Suprapubic skin (tissue), 4 donors: ENCODE data around the gene SLC49A3. TPM values are rescaled to one million over a fixed set of nuclear protein-coding genes. Genes with fewer than 3 reads are reported as not detected.
"Not testable (repeated sequence)": the region's sequence is repeated elsewhere in the genome, so short reads cannot be mapped to it uniquely, and the experiment has no call there.

Source experiments
- DNase-seq, 2 donors: peaks; one replicate each; pipeline ENCODE4 v3.0.0-alpha.2; 2019; ENCODE audit warnings: low spot score in 2 of 2
- H3K27ac ChIP-seq: fragments of 200-600 bp; sonication (generic); one replicate; pipeline ENCODE4 v1.5.1; 2019
- H3K27me3 ChIP-seq: fragments of 200-600 bp; sonication (generic); one replicate; pipeline ENCODE4 v1.5.1; 2019
- H3K36me3 ChIP-seq: fragments of 200-600 bp; sonication (generic); one replicate; pipeline ENCODE4 v1.5.1; 2019
- H3K4me1 ChIP-seq: fragments of 200-600 bp; sonication (generic); one replicate; pipeline ENCODE4 v1.5.1; 2019
- H3K4me3 ChIP-seq: fragments of 200-600 bp; sonication (generic); one replicate; pipeline ENCODE4 v1.5.1; 2019; ENCODE audit warnings: mild to moderate bottlenecking
- H3K9me3 ChIP-seq: fragments of 200-600 bp; sonication (generic); one replicate; pipeline ENCODE4 v1.5.1; 2019
- EP300 ChIP-seq: sonication (generic); formaldehyde crosslinking; IDR thresholded peaks from one replicate; pipeline ENCODE4 v1.6.1; 2017; ENCODE audit warnings: antibody characterized with exemption
- POLR2A ChIP-seq, 2 donors: fragments of 450-650 bp; IDR thresholded peaks; one replicate each; pipeline ENCODE4 v1.6.1; 2017; ENCODE audit warnings: antibody characterized with exemption in 2 of 2, mild to moderate bottlenecking in 2 of 2, moderate library complexity in 2 of 2
- POLR2AphosphoS5 ChIP-seq, 3 donors: sonication (generic); formaldehyde crosslinking; IDR thresholded peaks; one replicate each; pipeline ENCODE4 v1.6.1; 2017; ENCODE audit warnings: antibody characterized with exemption in 3 of 3
- WGBS: methylation state at CpG from one replicate; pipeline ENCODE4 v1.1.5; 2018; 5-methylcytosine and 5-hydroxymethylcytosine counted together
- total RNA-seq, 4 donors: library from RNA; depleted of rRNA; stranded (reverse); fragments of >200 nt; gene quantifications; one replicate each; pipeline ENCODE4 v1.1.0, GENCODE V29; 2016
- TF ChIP-seq, protein P1 (sequence below), 2 donors: fragments of 200-600 bp in 1 of 2; fragments of 450-650 bp in 1 of 2; sonication (generic) in 1 of 2; IDR thresholded peaks; one replicate each; pipeline ENCODE4 v1.5.1; 2016 to 2019; ENCODE audit warnings: antibody characterized with exemption in 2 of 2, mild to moderate bottlenecking in 1 of 2, moderate library complexity in 1 of 2

SLC49A3 gene
- total RNA-seq, 4 donors from 2014 or later, result 8.9 to 21.1 (median 17.4) TPM

DNA sequence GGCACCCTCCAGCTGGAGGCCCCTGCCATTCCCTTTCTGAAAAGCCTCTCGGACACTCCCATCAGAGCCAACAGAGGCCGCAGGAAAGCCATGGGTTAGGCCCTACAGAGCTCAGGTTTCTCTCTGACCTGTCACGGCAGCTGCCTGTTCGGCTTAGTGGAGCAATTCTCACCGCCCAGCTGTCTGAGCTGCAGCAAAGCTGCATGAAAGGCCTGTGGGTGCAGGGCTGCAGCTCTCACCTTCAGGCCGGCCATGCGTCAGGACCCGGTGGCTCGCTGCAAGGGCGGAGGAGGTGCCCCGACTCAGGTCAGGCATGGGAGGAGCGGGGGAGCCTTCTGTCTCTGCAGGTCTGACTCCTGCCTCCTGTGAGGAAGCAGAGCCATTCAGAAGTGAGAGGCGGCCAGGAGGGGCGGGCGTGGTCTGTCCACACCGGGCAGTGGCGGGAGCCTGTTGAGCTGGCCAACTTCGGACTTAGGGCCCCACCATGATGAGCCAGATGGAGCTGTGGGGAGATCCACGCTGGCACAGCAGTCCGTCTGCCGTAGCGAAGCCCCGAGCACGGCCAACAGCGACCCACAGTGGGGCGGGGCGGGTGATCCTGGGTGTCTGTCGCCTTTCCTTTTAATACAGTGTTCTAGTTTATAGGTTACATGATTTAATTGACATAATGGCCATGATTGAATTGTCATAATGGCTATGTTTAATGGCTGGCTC lies 40.2 kb downstream of the SLC49A3 start:
- Histone ChIP-seq H3K4me1 (peaks cover 9% of the 10 kb centered on the region), H3K9me3 (no peaks in the 10 kb centered on the region), H3K27ac (no peak overlapping the region), H3K4me3 (no peak overlapping the region), H3K36me3 (no peaks in the 10 kb centered on the region), H3K27me3 (peaks cover 56% of the 10 kb centered on the region)
- DNase-seq, result no peak
- TF ChIP-seq POLR2A (IDR thresholded peaks at IDR 0.05) (no peak), EP300 (no peak), POLR2AphosphoS5 (IDR thresholded peaks at IDR 0.05) (no peak)
- TF ChIP-seq, protein P1, sequence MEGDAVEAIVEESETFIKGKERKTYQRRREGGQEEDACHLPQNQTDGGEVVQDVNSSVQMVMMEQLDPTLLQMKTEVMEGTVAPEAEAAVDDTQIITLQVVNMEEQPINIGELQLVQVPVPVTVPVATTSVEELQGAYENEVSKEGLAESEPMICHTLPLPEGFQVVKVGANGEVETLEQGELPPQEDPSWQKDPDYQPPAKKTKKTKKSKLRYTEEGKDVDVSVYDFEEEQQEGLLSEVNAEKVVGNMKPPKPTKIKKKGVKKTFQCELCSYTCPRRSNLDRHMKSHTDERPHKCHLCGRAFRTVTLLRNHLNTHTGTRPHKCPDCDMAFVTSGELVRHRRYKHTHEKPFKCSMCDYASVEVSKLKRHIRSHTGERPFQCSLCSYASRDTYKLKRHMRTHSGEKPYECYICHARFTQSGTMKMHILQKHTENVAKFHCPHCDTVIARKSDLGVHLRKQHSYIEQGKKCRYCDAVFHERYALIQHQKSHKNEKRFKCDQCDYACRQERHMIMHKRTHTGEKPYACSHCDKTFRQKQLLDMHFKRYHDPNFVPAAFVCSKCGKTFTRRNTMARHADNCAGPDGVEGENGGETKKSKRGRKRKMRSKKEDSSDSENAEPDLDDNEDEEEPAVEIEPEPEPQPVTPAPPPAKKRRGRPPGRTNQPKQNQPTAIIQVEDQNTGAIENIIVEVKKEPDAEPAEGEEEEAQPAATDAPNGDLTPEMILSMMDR (IDR thresholded peaks at IDR 0.05), result no peak
- WGBS, result 67% methylated on average over 8 of the region's 28 CpGs

DNA sequence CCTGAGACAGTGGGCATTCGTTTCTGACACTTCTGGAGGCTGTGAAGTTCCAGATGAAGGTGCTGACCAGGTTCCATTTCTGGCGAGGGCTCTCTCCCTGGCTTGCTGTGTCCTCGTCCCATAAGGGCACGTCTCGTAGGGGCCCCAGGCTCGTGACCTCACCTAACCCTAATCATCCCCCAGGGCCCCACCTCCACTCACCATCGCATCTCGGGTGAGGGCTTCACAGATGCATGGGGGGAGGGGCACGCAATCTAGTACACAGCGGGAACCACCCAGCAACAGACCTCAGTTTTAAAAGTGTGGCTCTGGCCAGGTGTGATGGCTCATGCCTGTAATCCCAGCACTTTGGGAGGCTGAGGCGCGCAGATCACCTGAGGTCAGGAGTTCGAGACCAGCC lies 41.5 kb downstream of the SLC49A3 start:
- Histone ChIP-seq H3K27ac (no peak overlapping the region), H3K4me1 (peaks cover 9% of the 10 kb centered on the region), H3K36me3 (no peaks in the 10 kb centered on the region), H3K9me3 (no peaks in the 10 kb centered on the region), H3K27me3 (peaks cover 52% of the 10 kb centered on the region), H3K4me3 (no peak overlapping the region)
- DNase-seq, result no peak
- TF ChIP-seq POLR2A (IDR thresholded peaks at IDR 0.05), result no peak
- TF ChIP-seq EP300, result no peak
- TF ChIP-seq, protein P1 (IDR thresholded peaks at IDR 0.05), result no peak
- no peak for TF ChIP-seq POLR2AphosphoS5 (IDR thresholded peaks at IDR 0.05)
- 74% methylated on average over 12 of the region's 13 CpGs for WGBS

DNA sequence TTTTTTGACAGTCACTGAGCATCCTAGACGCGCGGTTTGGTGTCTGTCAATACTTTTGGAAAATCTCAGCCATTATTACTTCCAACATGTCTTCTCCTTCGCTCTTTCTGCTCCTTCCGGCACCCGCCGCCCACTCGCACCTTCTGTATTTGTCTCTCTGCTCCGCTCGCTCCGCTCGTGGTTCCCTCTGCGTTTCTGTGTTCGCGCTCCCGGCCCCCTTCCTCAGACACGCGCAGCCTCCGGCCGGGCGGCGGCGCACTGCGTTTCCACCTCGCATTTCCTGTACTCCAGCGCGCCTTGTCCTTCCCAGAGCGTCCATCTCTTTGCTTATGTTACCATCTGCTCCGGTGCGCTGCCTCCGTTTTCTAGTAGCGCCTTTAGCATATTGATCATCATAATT lies 42.5 kb downstream of the SLC49A3 start:
- TF ChIP-seq POLR2AphosphoS5 (IDR thresholded peaks at IDR 0.05), result no peak
- TF ChIP-seq, protein P1 (IDR thresholded peaks at IDR 0.05), result no peak
- TF ChIP-seq EP300, result no peak
- TF ChIP-seq POLR2A (IDR thresholded peaks at IDR 0.05), result no peak
- peaks cover 46% of the 10 kb centered on the region for H3K27me3 ChIP-seq
- 52% methylated on average over 32 of the region's 32 CpGs for WGBS
- no peak overlapping the region for H3K4me3 ChIP-seq
- H3K9me3 ChIP-seq, result no peaks in the 10 kb centered on the region
- no peak overlapping the region for H3K27ac ChIP-seq
- no peak for DNase-seq
- H3K4me1 ChIP-seq, result peaks cover 5% of the 10 kb centered on the region
- no peaks in the 10 kb centered on the region for H3K36me3 ChIP-seq

DNA sequence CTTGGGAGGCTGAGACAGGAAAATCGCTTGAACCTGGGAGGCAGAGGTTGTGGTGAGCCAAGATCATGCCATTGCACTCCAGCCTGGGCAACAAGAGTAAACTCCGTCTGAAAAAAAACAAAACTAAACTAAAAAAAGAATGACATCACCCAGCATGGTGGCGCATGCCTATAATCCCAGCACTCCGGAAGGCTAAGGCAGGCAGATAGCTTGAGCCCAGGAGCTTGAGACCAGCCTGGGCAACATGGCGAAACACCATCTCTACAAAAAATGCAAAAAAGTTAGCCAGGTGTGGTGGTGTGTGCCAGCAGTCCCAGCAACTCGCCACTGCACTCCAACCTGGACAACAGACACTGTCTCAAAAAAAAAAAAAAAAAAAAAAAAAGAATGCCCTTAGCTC lies 46.6 kb downstream of the SLC49A3 start:
- peaks cover 29% of the 10 kb centered on the region for H3K27me3 ChIP-seq
- not testable (repeated sequence) for DNase-seq, H3K9me3 ChIP-seq, H3K27ac ChIP-seq, H3K4me1 ChIP-seq, H3K36me3 ChIP-seq, H3K4me3 ChIP-seq
- 88% methylated on average over 6 of the region's 6 CpGs for WGBS

DNA sequence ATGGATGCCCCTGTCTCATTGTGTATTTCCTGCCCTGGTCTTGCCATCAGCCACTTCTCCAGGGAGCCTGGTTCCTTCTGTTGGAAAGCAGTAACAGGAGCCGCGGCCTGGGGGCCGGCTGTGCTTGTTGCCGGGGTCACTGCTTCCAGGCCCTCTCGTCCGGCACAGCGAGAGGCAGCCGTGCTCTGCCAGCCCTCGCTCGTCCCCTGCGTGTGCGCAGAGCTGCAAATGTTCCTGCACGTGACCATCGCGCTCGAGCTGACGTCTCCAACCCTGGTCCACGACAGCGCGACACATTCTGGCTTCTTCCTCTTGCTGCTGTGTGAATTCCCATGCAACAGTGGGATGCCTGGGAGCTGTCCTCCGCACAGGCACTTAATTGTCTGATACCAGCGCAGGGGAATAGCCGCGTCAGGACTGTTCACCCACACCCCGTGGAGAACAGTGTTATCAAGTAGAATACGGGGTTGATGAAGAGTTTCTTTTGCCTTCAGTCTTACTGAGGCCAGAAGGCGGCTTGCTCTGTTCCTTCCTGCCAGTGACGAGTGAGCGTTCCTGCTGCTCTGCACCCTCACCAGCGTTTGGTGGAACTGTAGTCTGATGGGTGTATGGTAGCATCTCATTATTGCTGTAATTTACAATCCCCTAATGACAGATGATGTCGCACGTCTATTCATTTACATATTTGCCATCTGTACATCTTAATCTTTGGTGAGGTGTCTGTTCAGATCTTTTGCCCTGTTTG lies 51.2 kb downstream of the SLC49A3 start:
- H3K4me3 ChIP-seq, result no peak overlapping the region
- TF ChIP-seq POLR2A (IDR thresholded peaks at IDR 0.05), result no peak
- TF ChIP-seq POLR2AphosphoS5 (IDR thresholded peaks at IDR 0.05), result no peak
- no peak for TF ChIP-seq EP300
- TF ChIP-seq, protein P1 (IDR thresholded peaks at IDR 0.05), result no peak
- H3K27ac ChIP-seq, result no peak overlapping the region
- H3K27me3 ChIP-seq, result peaks cover 37% of the 10 kb centered on the region
- H3K4me1 ChIP-seq, result no peaks in the 10 kb centered on the region
- no peaks in the 10 kb centered on the region for H3K36me3 ChIP-seq
- H3K9me3 ChIP-seq, result no peaks in the 10 kb centered on the region
- peak in 1 of 2 donors; percentile 24 for DNase-seq
- WGBS, result 76% methylated on average over 27 of the region's 32 CpGs
